Hepatocyte (in vitro differentiated cells): ENCODE measurements around the gene INPP4B. TPM values are rescaled to one million over a fixed set of nuclear protein-coding genes. Genes with fewer than 3 reads are reported as not detected.
A peak's percentile ranks its signal among the peaks of the same experiment; 100 is the strongest.

Experiments
- DNase-seq: peaks from one replicate; pipeline ENCODE4 v3.0.0-alpha.2; 2016; ENCODE audit warnings: low spot score
- H2AFZ ChIP-seq: fragments of 200-600 bp; sonication (generic); 2 replicates; pipeline ENCODE4 v1.6.0; 2016; ENCODE audit warnings: antibody characterized with exemption, mild to moderate bottlenecking
- H3K27ac ChIP-seq: fragments of 200-600 bp; sonication (generic); 2 replicates; pipeline ENCODE4 v1.5.1; 2016; ENCODE audit warnings: mild to moderate bottlenecking
- H3K27me3 ChIP-seq: fragments of 200-600 bp; sonication (generic); 2 replicates; pipeline ENCODE4 v1.6.1; 2016
- H3K36me3 ChIP-seq: fragments of 200-600 bp; sonication (generic); replicated peaks from 2 replicates; pipeline ENCODE4 v1.5.1; 2016; ENCODE audit warnings: low read depth; ENCODE audit not compliant: insufficient read depth
- H3K4me1 ChIP-seq: fragments of 200-600 bp; sonication (generic); 2 replicates; pipeline ENCODE4 v1.5.1; 2016; ENCODE audit warnings: mild to moderate bottlenecking, moderate library complexity; ENCODE audit not compliant: insufficient read depth
- H3K4me2 ChIP-seq: fragments of 200-600 bp; sonication (generic); 2 replicates; pipeline ENCODE4 v1.6.0; 2016
- H3K4me3 ChIP-seq: fragments of 200-600 bp; sonication (generic); 2 replicates; pipeline ENCODE4 v1.5.1; 2016; ENCODE audit warnings: mild to moderate bottlenecking
- H3K79me2 ChIP-seq: fragments of 200-600 bp; sonication (generic); 2 replicates; pipeline ENCODE4 v1.6.0; 2017; ENCODE audit warnings: mild to moderate bottlenecking
- H3K9me2 ChIP-seq: fragments of 200-600 bp; sonication (generic); replicated peaks from 2 replicates; pipeline ENCODE4 v1.6.0; 2017; ENCODE audit warnings: mild to moderate bottlenecking; ENCODE audit not compliant: insufficient read depth
- H3K9me3 ChIP-seq: fragments of 200-600 bp; sonication (generic); 2 replicates; pipeline ENCODE4 v1.5.1; 2016; ENCODE audit warnings: low read depth, mild to moderate bottlenecking
- H4K20me1 ChIP-seq: fragments of 200-600 bp; sonication (generic); 2 replicates; pipeline ENCODE4 v1.6.0; 2016; ENCODE audit warnings: mild to moderate bottlenecking; ENCODE audit not compliant: insufficient read depth, poor library complexity, severe bottlenecking
- EZH2 ChIP-seq: fragments of 200-600 bp; sonication (generic); IDR thresholded peaks from 2 replicates; pipeline ENCODE4 v1.6.1; 2016; ENCODE audit warnings: antibody characterized with exemption, mild to moderate bottlenecking, borderline replicate concordance
- EZH2phosphoT487 ChIP-seq: fragments of 200-600 bp; sonication (generic); IDR thresholded peaks from one replicate; pipeline ENCODE4 v1.6.1; 2018; ENCODE audit warnings: antibody characterized with exemption, mild to moderate bottlenecking, low read depth, moderate library complexity; ENCODE audit not compliant: unreplicated experiment, severe bottlenecking
- WGBS: methylation state at CpG from one replicate; pipeline ENCODE4 v1.1.6; 2016; ENCODE audit warnings: low lambda C conversion rate; ENCODE audit errors: missing lambda C conversion rate; 5-methylcytosine and 5-hydroxymethylcytosine counted together
- polyA plus RNA-seq: library from polyadenylated mRNA; unstranded; fragments of >200 nt; fragmentation: Nextera tagmentation; extraction: Ambion mirVana; gene quantifications from 2 replicates; pipeline ENCODE4 v1.2.1, GENCODE V29; 2016
- total RNA-seq: library from RNA; depleted of rRNA; stranded (reverse); fragments of >200 nt; gene quantifications from 2 replicates; pipeline ENCODE4 v1.2.3, GENCODE V29; 2014
- TF ChIP-seq, protein P1 (sequence below): fragments of 200-600 bp; sonication (generic); IDR thresholded peaks from 2 replicates; pipeline ENCODE4 v1.5.1; 2016; ENCODE audit warnings: antibody characterized with exemption, mild to moderate bottlenecking; ENCODE audit not compliant: poor library complexity

INPP4B gene
- total and polyA plus RNA-seq, 2 experiments from 2014 or later = 4.2 to 7.1 TPM

DNA sequence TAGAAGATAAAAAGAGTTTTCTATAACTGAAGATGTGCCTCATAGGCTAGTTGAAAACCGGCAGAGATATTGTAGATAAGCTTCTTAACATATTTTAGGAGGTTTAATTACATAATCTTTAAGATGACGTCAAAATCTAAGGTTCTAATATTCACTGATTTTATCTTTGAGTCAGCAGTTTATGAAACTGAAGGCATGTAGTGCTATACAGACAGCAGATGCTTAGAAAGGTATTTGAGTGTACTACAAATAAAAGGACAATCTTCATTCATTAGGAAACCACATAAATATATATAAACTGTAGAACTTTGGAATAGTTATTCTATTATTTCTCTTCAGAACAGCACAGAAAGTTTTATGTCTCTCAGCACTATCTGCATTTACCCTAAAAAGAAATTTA, 704.9 kb downstream of the INPP4B start:
- TF ChIP-seq EZH2phosphoT487 (no peak), EZH2 (no peak)
- TF ChIP-seq, protein P1, sequence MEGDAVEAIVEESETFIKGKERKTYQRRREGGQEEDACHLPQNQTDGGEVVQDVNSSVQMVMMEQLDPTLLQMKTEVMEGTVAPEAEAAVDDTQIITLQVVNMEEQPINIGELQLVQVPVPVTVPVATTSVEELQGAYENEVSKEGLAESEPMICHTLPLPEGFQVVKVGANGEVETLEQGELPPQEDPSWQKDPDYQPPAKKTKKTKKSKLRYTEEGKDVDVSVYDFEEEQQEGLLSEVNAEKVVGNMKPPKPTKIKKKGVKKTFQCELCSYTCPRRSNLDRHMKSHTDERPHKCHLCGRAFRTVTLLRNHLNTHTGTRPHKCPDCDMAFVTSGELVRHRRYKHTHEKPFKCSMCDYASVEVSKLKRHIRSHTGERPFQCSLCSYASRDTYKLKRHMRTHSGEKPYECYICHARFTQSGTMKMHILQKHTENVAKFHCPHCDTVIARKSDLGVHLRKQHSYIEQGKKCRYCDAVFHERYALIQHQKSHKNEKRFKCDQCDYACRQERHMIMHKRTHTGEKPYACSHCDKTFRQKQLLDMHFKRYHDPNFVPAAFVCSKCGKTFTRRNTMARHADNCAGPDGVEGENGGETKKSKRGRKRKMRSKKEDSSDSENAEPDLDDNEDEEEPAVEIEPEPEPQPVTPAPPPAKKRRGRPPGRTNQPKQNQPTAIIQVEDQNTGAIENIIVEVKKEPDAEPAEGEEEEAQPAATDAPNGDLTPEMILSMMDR = no peak
- H3K79me2 ChIP-seq = no peaks in the 10 kb centered on the region
- no peak overlapping the region for H3K27ac ChIP-seq
- H3K4me2 ChIP-seq = no peak overlapping the region
- H3K4me3 ChIP-seq = no peak overlapping the region
- no peaks in the 10 kb centered on the region for H3K4me1 ChIP-seq
- H3K36me3 ChIP-seq = no peaks in the 10 kb centered on the region
- no peaks in the 10 kb centered on the region for H3K9me3 ChIP-seq
- DNase-seq = no peak
- no peaks in the 10 kb centered on the region for H3K9me2 ChIP-seq
- 61% methylated on average over 2 of the region's 2 CpGs for WGBS
- H3K27me3 ChIP-seq = no peaks in the 10 kb centered on the region
- no peak overlapping the region for H2AFZ ChIP-seq
- no peaks in the 10 kb centered on the region for H4K20me1 ChIP-seq

DNA sequence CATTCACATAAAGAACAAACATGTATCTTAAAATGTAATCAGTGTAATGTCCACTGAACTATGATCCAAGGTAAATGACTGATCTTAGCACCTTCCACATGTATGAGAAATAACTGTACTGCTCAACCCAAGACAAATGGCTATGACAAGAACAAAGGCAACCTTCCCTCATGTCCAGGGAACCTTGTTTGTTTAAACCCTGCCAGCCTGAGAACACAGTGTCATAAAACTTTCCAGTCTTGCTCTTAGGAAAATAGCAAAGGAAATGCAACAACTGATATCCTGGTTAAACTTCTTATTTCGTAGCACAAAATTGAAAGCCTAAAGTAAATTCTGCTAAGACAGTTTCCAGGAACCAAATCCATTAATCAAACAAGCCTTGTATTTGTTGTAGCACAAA, 715.4 kb downstream of the INPP4B start:
- Histone ChIP-seq H3K36me3 (no peaks in the 10 kb centered on the region), H3K27ac (no peak overlapping the region), H3K4me1 (peaks cover 6% of the 10 kb centered on the region), H3K79me2 (no peaks in the 10 kb centered on the region), H3K9me2 (no peaks in the 10 kb centered on the region), H3K4me2 (no peak overlapping the region), H3K4me3 (no peak overlapping the region), H4K20me1 (no peaks in the 10 kb centered on the region), H3K9me3 (no peaks in the 10 kb centered on the region), H2AFZ (no peak overlapping the region), H3K27me3 (no peaks in the 10 kb centered on the region)
- TF ChIP-seq, protein P1 = no peak
- TF ChIP-seq EZH2 (no peak), EZH2phosphoT487 (no peak)
- WGBS = 43% methylated on average over 1 of the region's 1 CpG
- DNase-seq = peak; percentile 34

DNA sequence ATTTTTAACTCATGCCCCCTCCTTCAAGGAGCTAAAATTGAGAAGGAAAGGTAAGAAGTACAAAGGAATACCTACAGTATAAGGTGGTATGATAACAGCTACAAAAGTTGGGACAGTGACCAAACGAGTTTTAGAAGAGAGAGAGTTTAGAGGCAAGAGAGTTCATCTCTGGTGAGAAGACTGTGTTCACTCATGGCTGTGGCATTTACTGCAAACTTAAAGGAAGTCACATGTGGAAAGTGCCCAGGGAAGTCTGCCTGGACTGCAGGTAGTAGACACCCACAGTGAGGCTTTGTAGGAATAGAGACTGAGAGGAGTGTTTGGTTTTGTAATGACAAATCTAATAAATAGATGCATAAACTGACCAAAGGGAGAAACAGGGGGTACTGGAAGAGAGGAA, 716.2 kb downstream of the INPP4B start:
- Histone ChIP-seq H3K4me1 (peaks cover 6% of the 10 kb centered on the region), H3K9me2 (no peaks in the 10 kb centered on the region), H4K20me1 (no peaks in the 10 kb centered on the region), H3K4me3 (no peak overlapping the region), H3K27ac (no peak overlapping the region), H3K9me3 (no peaks in the 10 kb centered on the region), H3K4me2 (no peak overlapping the region), H3K36me3 (no peaks in the 10 kb centered on the region), H3K27me3 (no peaks in the 10 kb centered on the region), H3K79me2 (no peaks in the 10 kb centered on the region), H2AFZ (no peak overlapping the region)
- no peak for DNase-seq
- TF ChIP-seq, protein P1 = no peak
- no peak for TF ChIP-seq EZH2phosphoT487
- no peak for TF ChIP-seq EZH2
- WGBS = 62% methylated on average over 1 of the region's 1 CpG

DNA sequence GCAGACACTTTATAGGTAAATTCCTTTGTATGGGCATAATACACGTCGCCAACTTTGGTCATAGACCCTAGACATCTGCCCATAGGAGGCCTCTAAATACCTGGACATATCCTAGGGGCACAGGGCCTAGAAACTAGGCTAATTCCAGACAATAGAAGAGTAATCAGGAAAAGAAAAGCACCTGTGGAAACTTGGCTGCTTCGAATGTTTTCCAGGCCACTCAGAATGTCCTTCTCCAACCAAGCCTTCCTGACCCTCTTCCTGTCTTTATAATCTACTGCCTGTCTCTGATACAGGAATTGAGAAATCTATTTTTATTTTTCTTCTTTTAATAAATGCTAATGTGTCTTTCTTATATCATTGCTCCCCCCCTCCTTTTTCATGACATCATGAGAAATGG, 716.6 kb downstream of the INPP4B start:
- Histone ChIP-seq H4K20me1 (no peaks in the 10 kb centered on the region), H3K27me3 (no peaks in the 10 kb centered on the region), H3K4me2 (no peak overlapping the region), H3K36me3 (no peaks in the 10 kb centered on the region), H3K4me3 (no peak overlapping the region), H3K9me2 (no peaks in the 10 kb centered on the region), H3K9me3 (no peaks in the 10 kb centered on the region), H3K4me1 (peaks cover 6% of the 10 kb centered on the region), H2AFZ (no peak overlapping the region), H3K27ac (no peak overlapping the region), H3K79me2 (no peaks in the 10 kb centered on the region)
- 97% methylated on average over 3 of the region's 3 CpGs for WGBS
- DNase-seq = no peak
- TF ChIP-seq EZH2 = no peak
- no peak for TF ChIP-seq EZH2phosphoT487
- TF ChIP-seq, protein P1 = no peak
